Spleen (tissue), 11 donors: Measurements from ENCODE around the gene B3GNT9. TPM values are rescaled to one million over a fixed set of nuclear protein-coding genes. Genes with fewer than 3 reads are reported as not detected.

ENCODE experiments used
- DNase-seq: peaks from one replicate; pipeline ENCODE4 v3.0.0-alpha.2; 2020
- H3K27ac ChIP-seq, 8 donors: fragments of 200-600 bp; sonication (generic) in 7 of 8; 1 replicate in 4 of 8; 2 replicates in 4 of 8; pipeline versions ENCODE4 v1.5.0 to v1.8.0; 2016 to 2021; ENCODE audit warnings: inconsistent platforms in 4 of 8, mild to moderate bottlenecking in 4 of 8, moderate library complexity in 1 of 8
- H3K27me3 ChIP-seq, 7 donors: fragments of 200-600 bp; sonication (generic) in 6 of 7; replicated peaks in 1 of 7; 1 replicate in 4 of 7; 2 replicates in 3 of 7; pipeline versions ENCODE4 v1.5.0 to v1.8.0; 2016 to 2021; ENCODE audit warnings: inconsistent platforms in 3 of 7, mild to moderate bottlenecking in 1 of 7
- H3K36me3 ChIP-seq, 6 donors: fragments of 200-600 bp; sonication (generic) in 5 of 6; 1 replicate in 4 of 6; 2 replicates in 2 of 6; pipeline versions ENCODE4 v1.5.0 to v1.8.0; 2016 to 2021; ENCODE audit warnings: inconsistent platforms in 2 of 6
- H3K4me1 ChIP-seq, 6 donors: fragments of 200-600 bp; sonication (generic) in 5 of 6; 1 replicate in 3 of 6; 2 replicates in 3 of 6; pipeline versions ENCODE4 v1.5.0 to v1.8.0; 2016 to 2021; ENCODE audit warnings: inconsistent platforms in 3 of 6
- H3K4me3 ChIP-seq, 8 donors: fragments of 200-600 bp; sonication (generic) in 7 of 8; 1 replicate in 4 of 8; 2 replicates in 4 of 8; pipeline versions ENCODE4 v1.5.0 to v1.8.0; 2016 to 2021; ENCODE audit warnings: inconsistent platforms in 4 of 8, mild to moderate bottlenecking in 4 of 8, moderate library complexity in 2 of 8
- H3K9me3 ChIP-seq, 8 donors: fragments of 200-600 bp; sonication (generic) in 7 of 8; 1 replicate in 4 of 8; 2 replicates in 4 of 8; pipeline versions ENCODE4 v1.5.0 to v1.8.0; 2016 to 2021; ENCODE audit warnings: inconsistent platforms in 4 of 8
- CTCF ChIP-seq, 11 experiments: fragments of 200-600 bp in 7 of 11; fragments of 450-650 bp in 4 of 11; sonication (generic) in 4 of 11; IDR thresholded peaks in 8 of 11; conservative IDR thresholded peaks in 3 of 11; 1 replicate in 7 of 11; 2 replicates in 4 of 11; pipeline versions ENCODE4 v1.4.0 to v1.8.0; 2016 to 2021; ENCODE audit warnings: antibody characterized with exemption in 11 of 11, inconsistent platforms in 4 of 11, mild to moderate bottlenecking in 1 of 11
- POLR2A ChIP-seq, 3 donors: fragments of 450-650 bp; IDR thresholded peaks; one replicate each; pipeline ENCODE4 v1.5.1; 2017; ENCODE audit warnings: antibody characterized with exemption in 3 of 3, mild to moderate bottlenecking in 1 of 3
- POLR2AphosphoS5 ChIP-seq, 3 donors: sonication (generic); formaldehyde crosslinking; IDR thresholded peaks; one replicate each; pipeline ENCODE4 v1.5.1; 2017; ENCODE audit warnings: antibody characterized with exemption in 3 of 3
- WGBS, 5 donors: extraction: QIAGEN DNeasy Blood & Tissue Kit in 3 of 5; methylation state at CpG; one replicate each; pipeline versions ENCODE4 v1.1.5 to v1.1.7; 2013 to 2018; 5-methylcytosine and 5-hydroxymethylcytosine counted together
- intact Hi-C: fragments of 100-400 bp; cut with DNase I; formaldehyde crosslinking; loops from one replicate; pipeline ENCODE4 v1.15.0; 2023; ENCODE audit warnings: low total_unique reads
- polyA plus RNA-seq, 3 donors: library from polyadenylated mRNA; stranded (reverse); fragments of 200-250 nt; gene quantifications; one replicate each; pipeline ENCODE4 v1.2.1, GENCODE V29; 2013
- total RNA-seq, 7 donors: library from RNA; depleted of rRNA in 3 of 7; stranded (reverse); fragments of >200 nt in 3 of 7; fragmentation: NEBNext Ultra II Directional in 4 of 7; extraction: Animal tissue kit (Norgen Biotek cat#: 25700) in 4 of 7; gene quantifications; one replicate each; pipeline versions ENCODE4 v1.1.0 to v1.2.1, GENCODE V29; 2016 to 2021
- donor health status: healthy with polysubstance abuse.
- donor health status: DM: no; HTN: no; CAD: no; lungs with moderate emphysema.
- donor health status: DM: no; HTN: no; CAD: no.
- donor health status: Bipolar disorder and iron deficiency.
- donor health status: healthy.
- donor health status: DM: no; HTN: no; CAD: no.
- donor health status: DM: yes; HTN: yes; CAD: no.

B3GNT9 gene
- total and polyA plus RNA-seq, 10 donors = 2.0 to 15.3 (median 7.6) TPM

- H3K27me3 ChIP-seq = no peaks in the 10 kb centered on the region
- TF ChIP-seq CTCF (IDR thresholded peaks at IDR 0.05 in 8 of 11, conservative IDR thresholded peaks at IDR 0.05 in 3 of 11) (no peak), POLR2AphosphoS5 (IDR thresholded peaks at IDR 0.05) (no peak), POLR2A (IDR thresholded peaks at IDR 0.05) (no peak)
- 66 to 85% (median 75%) methylated on average over 13 of the region's 13 CpGs for WGBS, 5 donors
- intact Hi-C loops = no loop called here
- DNase-seq = no peak
- no peaks in the 10 kb centered on the region for H3K9me3 ChIP-seq
- H3K4me3 ChIP-seq = peak overlapping the region in 1 of 8 donors; percentile 19
- peak overlapping the region in 7 of 8 donors; percentile 47 to 84 (median 78) for H3K27ac ChIP-seq
- peaks cover 0 to 61% (median 20%) of the 10 kb centered on the region in 6 donors for H3K36me3 ChIP-seq
- peaks cover 1 to 58% (median 18%) of the 10 kb centered on the region in 6 donors for H3K4me1 ChIP-seq
Measured at GRCh38 chr16:67116388-67117311, 34.1 kb downstream of the B3GNT9 start.

- 81 to 88% (median 87%) methylated on average over 7 of the region's 7 CpGs for WGBS, 5 donors
- Histone ChIP-seq H3K27ac (peak overlapping the region in 2 of 8 donors; percentile 81 to 84), H3K9me3 (no peaks in the 10 kb centered on the region), H3K4me1 (peaks cover 11 to 68% (median 28%) of the 10 kb centered on the region in 6 donors), H3K36me3 (peaks cover 0 to 54% (median 10%) of the 10 kb centered on the region in 6 donors), H3K27me3 (no peaks in the 10 kb centered on the region), H3K4me3 (no peak overlapping the region)
- DNase-seq = no peak
- intact Hi-C loops = no loop called here
- no peak for TF ChIP-seq POLR2A (IDR thresholded peaks at IDR 0.05)
- TF ChIP-seq CTCF (IDR thresholded peaks at IDR 0.05 in 8 of 11, conservative IDR thresholded peaks at IDR 0.05 in 3 of 11) = no peak
- no peak for TF ChIP-seq POLR2AphosphoS5 (IDR thresholded peaks at IDR 0.05)
Measured at GRCh38 chr16:67115639-67116038, 35.2 kb downstream of the B3GNT9 start.

- DNase-seq = no peak
- TF ChIP-seq POLR2A (IDR thresholded peaks at IDR 0.05) (no peak), POLR2AphosphoS5 (IDR thresholded peaks at IDR 0.05) (no peak), CTCF (IDR thresholded peaks at IDR 0.05 in 8 of 11, conservative IDR thresholded peaks at IDR 0.05 in 3 of 11) (no peak)
Measured at GRCh38 chr16:67114793-67115192, 36.0 kb downstream of the B3GNT9 start.

More at GRCh38 chr16:67114793-67115192, 36.0 kb downstream of the B3GNT9 start:
- H3K9me3 ChIP-seq = no peaks in the 10 kb centered on the region
- H3K4me1 ChIP-seq = peaks cover 11 to 74% (median 34%) of the 10 kb centered on the region in 6 donors
- 85 to 91% (median 88%) methylated on average over 2 of the region's 2 CpGs for WGBS, 5 donors
- intact Hi-C loops = no loop called here
- peaks cover 0 to 45% (median 4%) of the 10 kb centered on the region in 6 donors for H3K36me3 ChIP-seq
- H3K27ac ChIP-seq = no peak overlapping the region
- H3K4me3 ChIP-seq = no peak overlapping the region
- no peaks in the 10 kb centered on the region for H3K27me3 ChIP-seq
